ENCODE measurements around the gene C3orf22.

C3orf22 gene

GRCh38 chr3:126503701-126504100 is 55.0 kb downstream of the C3orf22 start:
- H3K4me3 ChIP-seq (replicated peaks; ENCODE audit: insufficient read depth, low read length): no peak overlapping the region
- no peak for TF ChIP-seq POLR2AphosphoS5 (IDR thresholded peaks at IDR 0.05; ENCODE audit: low read depth)
- TF ChIP-seq SPI1 (IDR thresholded peaks at IDR 0.05; ENCODE audit: borderline replicate concordance, low read depth): no peak
- no peak for TF ChIP-seq REST (IDR thresholded peaks at IDR 0.05; ENCODE audit: insufficient replicate concordance, low read depth)
- TF ChIP-seq CTCF (IDR thresholded peaks at IDR 0.05; ENCODE audit: insufficient read depth, low read length): no peak
- TF ChIP-seq GABPA (IDR thresholded peaks at IDR 0.05; ENCODE audit: low read depth): no peak
- no peak for DNase-seq (ENCODE audit: low read depth in 1 of 2, low spot score in 1 of 2)

GRCh38 chr3:126502656-126503055 is 56.1 kb downstream of the C3orf22 start:
- no peak for DNase-seq (ENCODE audit: low read depth in 1 of 2, low spot score in 1 of 2)

More at GRCh38 chr3:126503701-126504100, 55.0 kb downstream of the C3orf22 start:
- Histone ChIP-seq H3K27ac (replicated peaks) (no peak overlapping the region), H3K27me3 (ENCODE audit: insufficient read depth, poor library complexity, severe bottlenecking) (no peaks in the 10 kb centered on the region)

GRCh38 chr3:126501736-126502135 is 57.0 kb downstream of the C3orf22 start:
- Histone ChIP-seq H3K4me3 (replicated peaks; ENCODE audit: insufficient read depth, low read length) (no peak overlapping the region), H3K27ac (replicated peaks) (no peak overlapping the region), H3K27me3 (ENCODE audit: insufficient read depth, poor library complexity, severe bottlenecking) (no peaks in the 10 kb centered on the region)
- no peak for DNase-seq (ENCODE audit: low read depth in 1 of 2, low spot score in 1 of 2)
- TF ChIP-seq CTCF (IDR thresholded peaks at IDR 0.05; ENCODE audit: insufficient read depth, low read length) (no peak), SPI1 (IDR thresholded peaks at IDR 0.05; ENCODE audit: borderline replicate concordance, low read depth) (peak; percentile 18; the same call in 1 of the 2 replicates)

More at GRCh38 chr3:126502656-126503055, 56.1 kb downstream of the C3orf22 start:
- Histone ChIP-seq H3K27me3 (ENCODE audit: insufficient read depth, poor library complexity, severe bottlenecking) (no peaks in the 10 kb centered on the region), H3K27ac (replicated peaks) (no peak overlapping the region), H3K4me3 (replicated peaks; ENCODE audit: insufficient read depth, low read length) (no peak overlapping the region)
- TF ChIP-seq REST (IDR thresholded peaks at IDR 0.05; ENCODE audit: insufficient replicate concordance, low read depth) (no peak), GABPA (IDR thresholded peaks at IDR 0.05; ENCODE audit: low read depth) (no peak), SPI1 (IDR thresholded peaks at IDR 0.05; ENCODE audit: borderline replicate concordance, low read depth) (no peak), POLR2AphosphoS5 (IDR thresholded peaks at IDR 0.05; ENCODE audit: low read depth) (no peak), CTCF (IDR thresholded peaks at IDR 0.05; ENCODE audit: insufficient read depth, low read length) (no peak)

GRCh38 chr3:126501054-126501453 is 57.7 kb downstream of the C3orf22 start:
- TF ChIP-seq SPI1 (IDR thresholded peaks at IDR 0.05; ENCODE audit: borderline replicate concordance, low read depth) (no peak), POLR2AphosphoS5 (IDR thresholded peaks at IDR 0.05; ENCODE audit: low read depth) (no peak), CTCF (IDR thresholded peaks at IDR 0.05; ENCODE audit: insufficient read depth, low read length) (no peak), REST (IDR thresholded peaks at IDR 0.05; ENCODE audit: insufficient replicate concordance, low read depth) (no peak), GABPA (IDR thresholded peaks at IDR 0.05; ENCODE audit: low read depth) (no peak)
- no peak overlapping the region for H3K4me3 ChIP-seq (replicated peaks; ENCODE audit: insufficient read depth, low read length)
- H3K27me3 ChIP-seq (ENCODE audit: insufficient read depth, poor library complexity, severe bottlenecking): no peaks in the 10 kb centered on the region
- H3K27ac ChIP-seq (replicated peaks): no peak overlapping the region
- no peak for DNase-seq (ENCODE audit: low read depth in 1 of 2, low spot score in 1 of 2)
